Body of pancreas (tissue), 4 donors: ENCODE results near the gene CCNI2. TPM values are rescaled to one million over a fixed set of nuclear protein-coding genes. Genes with fewer than 3 reads are reported as not detected.

ENCODE experiments used
- ATAC-seq: fragments of 150-250 bp; one replicate; pipeline ENCODE4 v1.9.1; 2016
- DNase-seq, 4 donors: peaks; one replicate each; pipeline ENCODE4 v3.0.0-alpha.2; 2019
- H3K27ac ChIP-seq, 4 donors: fragments of 200-600 bp; sonication (generic); 1 replicate in 3 of 4; 2 replicates in 1 of 4; pipeline versions ENCODE4 v1.5.1 to v1.6.1; 2016 to 2019; ENCODE audit warnings: mild to moderate bottlenecking in 1 of 4, mixed read lengths in 1 of 4, moderate library complexity in 1 of 4
- H3K27me3 ChIP-seq, 2 donors: fragments of 200-600 bp; sonication (generic); one replicate each; pipeline ENCODE4 v1.6.0; 2016; ENCODE audit warnings: mild to moderate bottlenecking in 1 of 2
- H3K36me3 ChIP-seq, 2 donors: fragments of 200-600 bp; sonication (generic); replicated peaks in 1 of 2; 2 replicates each; pipeline ENCODE4 v1.5.1; 2016; ENCODE audit warnings: low read depth in 2 of 2; ENCODE audit not compliant: insufficient read depth in 1 of 2
- H3K4me1 ChIP-seq: fragments of 200-600 bp; sonication (generic); one replicate; pipeline ENCODE4 v1.6.0; 2016
- H3K4me3 ChIP-seq, 2 donors: fragments of 200-600 bp; sonication (generic); 1 replicate in 1 of 2; 2 replicates in 1 of 2; pipeline ENCODE4 v1.5.1; 2016 to 2019
- H3K9me3 ChIP-seq, 3 donors: fragments of 200-600 bp; sonication (generic); 1 replicate in 2 of 3; 2 replicates in 1 of 3; pipeline ENCODE4 v1.5.1; 2016
- CTCF ChIP-seq, 7 experiments: fragments of 450-650 bp in 4 of 7; fragments of 200-600 bp in 3 of 7; sonication (generic) in 3 of 7; IDR thresholded peaks; one replicate each; pipeline ENCODE4 v1.5.1; 2016 to 2019; ENCODE audit warnings: antibody characterized with exemption in 7 of 7
- POLR2A ChIP-seq, 3 donors: fragments of 450-650 bp; IDR thresholded peaks; one replicate each; pipeline ENCODE4 v1.6.1; 2016; ENCODE audit warnings: antibody characterized with exemption in 3 of 3, mild to moderate bottlenecking in 2 of 3
- WGBS, 2 donors: methylation state at CpG; one replicate each; pipeline ENCODE4 v1.1.5; 2017; 5-methylcytosine and 5-hydroxymethylcytosine counted together
- intact Hi-C: fragments of 100-400 bp; cut with DNase I; formaldehyde crosslinking; loops from one replicate; pipeline ENCODE4 v1.15.1; 2023
- total RNA-seq, 2 donors: library from RNA; depleted of rRNA; stranded (reverse); fragments of >200 nt; gene quantifications; one replicate each; pipeline ENCODE4 v1.1.0, GENCODE V29; 2016

CCNI2 gene
- total RNA-seq, 2 donors from 2014 or later: 0.99 to 1.6 TPM

GRCh38 chr5:132760049-132760420 is 12.8 kb downstream of the CCNI2 start:
- Histone ChIP-seq H3K27me3 (no peaks in the 10 kb centered on the region), H3K4me1 (no peaks in the 10 kb centered on the region), H3K4me3 (no peak overlapping the region), H3K27ac (no peak overlapping the region), H3K9me3 (no peaks in the 10 kb centered on the region), H3K36me3 (peaks cover 0 to 25% of the 10 kb centered on the region in 2 donors)
- WGBS, 2 donors: 92 to 96% methylated on average over 12 of the region's 12 CpGs
- peak in 1 of 4 donors; percentile 2 for DNase-seq
- no peak for ATAC-seq
- TF ChIP-seq POLR2A (IDR thresholded peaks at IDR 0.05) (no peak), CTCF (IDR thresholded peaks at IDR 0.05) (no peak)
- intact Hi-C loops: no loop called here

- no peaks in the 10 kb centered on the region for H3K9me3 ChIP-seq
- no peaks in the 10 kb centered on the region for H3K27me3 ChIP-seq
- H3K4me1 ChIP-seq: no peaks in the 10 kb centered on the region
- intact Hi-C loops: no loop called here
- DNase-seq (no peak), ATAC-seq (no peak)
- H3K4me3 ChIP-seq: no peak overlapping the region
- WGBS, 2 donors: 90 to 93% methylated on average over 19 to 21 of the region's 21 CpGs
- no peak overlapping the region for H3K27ac ChIP-seq
- TF ChIP-seq POLR2A (IDR thresholded peaks at IDR 0.05) (no peak), CTCF (IDR thresholded peaks at IDR 0.05) (no peak)
- H3K36me3 ChIP-seq: peaks cover 0 to 25% of the 10 kb centered on the region in 2 donors
Observed at GRCh38 chr5:132760601-132761317, 13.5 kb downstream of the CCNI2 start.

GRCh38 chr5:132761321-132762240 is 14.4 kb downstream of the CCNI2 start:
- intact Hi-C loops: no loop called here
- peak in 1 of 4 donors; percentile 3 for DNase-seq
- TF ChIP-seq CTCF (IDR thresholded peaks at IDR 0.05) (no peak), POLR2A (IDR thresholded peaks at IDR 0.05) (no peak)

GRCh38 chr5:132762246-132763000 is 15.2 kb downstream of the CCNI2 start:
- intact Hi-C loops: no loop called here

More at GRCh38 chr5:132761321-132762240, 14.4 kb downstream of the CCNI2 start:
- H3K4me1 ChIP-seq: no peaks in the 10 kb centered on the region
- ATAC-seq: no peak
- WGBS, 2 donors: 89 to 91% methylated on average over 16 to 22 of the region's 22 CpGs
- peaks cover 0 to 25% of the 10 kb centered on the region in 2 donors for H3K36me3 ChIP-seq
- no peak overlapping the region for H3K4me3 ChIP-seq
- no peaks in the 10 kb centered on the region for H3K27me3 ChIP-seq
- no peaks in the 10 kb centered on the region for H3K9me3 ChIP-seq
- H3K27ac ChIP-seq: no peak overlapping the region

More at GRCh38 chr5:132762246-132763000, 15.2 kb downstream of the CCNI2 start:
- Histone ChIP-seq H3K4me1 (peaks cover 5% of the 10 kb centered on the region), H3K4me3 (no peak overlapping the region), H3K9me3 (no peaks in the 10 kb centered on the region), H3K27ac (no peak overlapping the region), H3K27me3 (no peaks in the 10 kb centered on the region), H3K36me3 (peaks cover 0 to 25% of the 10 kb centered on the region in 2 donors)
- DNase-seq: no peak
- WGBS, 2 donors: 95 to 98% methylated on average over 11 of the region's 11 CpGs
- ATAC-seq: no peak
- TF ChIP-seq POLR2A (IDR thresholded peaks at IDR 0.05): no peak
- no peak for TF ChIP-seq CTCF (IDR thresholded peaks at IDR 0.05)
